PFSK-1 (cell line): ENCODE data around the gene BRME1.

ENCODE experiments used
- POLR2AphosphoS5 ChIP-seq: IDR thresholded peaks from 2 replicates; pipeline ENCODE4 v1.6.1; 2012; ENCODE audit warnings: low read depth, mild to moderate bottlenecking, control low read depth, low read length, moderate library complexity
- SIN3A ChIP-seq: IDR thresholded peaks from 2 replicates; pipeline ENCODE4 v1.6.1; 2012; ENCODE audit warnings: mild to moderate bottlenecking, low read length, moderate library complexity, borderline replicate concordance; ENCODE audit not compliant: insufficient read depth
- TF ChIP-seq, protein P1 (sequence below), 2 experiments: IDR thresholded peaks; 2 replicates each; pipeline versions ENCODE4 v1.6.1 to v1.8.0; 2011 to 2012; ENCODE audit warnings: low read depth in 2 of 2, low read length in 2 of 2, control low read depth in 1 of 2, inconsistent platforms in 1 of 2, mild to moderate bottlenecking in 1 of 2, moderate library complexity in 1 of 2; ENCODE audit not compliant: insufficient read depth in 1 of 2

DNA sequence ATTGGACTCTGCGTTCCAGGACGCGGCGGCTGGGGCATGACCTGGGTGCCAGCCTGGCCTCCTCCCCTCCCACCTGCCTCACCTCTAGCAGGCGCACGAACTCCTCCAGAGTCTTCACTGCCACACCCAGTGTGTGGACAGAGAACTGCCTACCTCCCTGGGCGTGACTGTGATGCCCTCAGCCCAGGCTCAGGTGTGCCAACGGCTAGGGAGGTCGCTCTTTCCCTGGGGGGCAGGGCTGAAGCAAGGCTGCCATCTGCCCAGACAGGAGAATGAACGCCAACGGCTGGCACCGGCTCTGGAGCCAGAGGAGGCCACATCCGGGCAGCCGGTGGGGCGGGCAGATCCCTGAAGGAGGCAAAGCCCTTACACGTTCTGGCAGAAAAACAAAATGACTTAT, 17.6 kb downstream of the BRME1 start:
- TF ChIP-seq, protein P1, sequence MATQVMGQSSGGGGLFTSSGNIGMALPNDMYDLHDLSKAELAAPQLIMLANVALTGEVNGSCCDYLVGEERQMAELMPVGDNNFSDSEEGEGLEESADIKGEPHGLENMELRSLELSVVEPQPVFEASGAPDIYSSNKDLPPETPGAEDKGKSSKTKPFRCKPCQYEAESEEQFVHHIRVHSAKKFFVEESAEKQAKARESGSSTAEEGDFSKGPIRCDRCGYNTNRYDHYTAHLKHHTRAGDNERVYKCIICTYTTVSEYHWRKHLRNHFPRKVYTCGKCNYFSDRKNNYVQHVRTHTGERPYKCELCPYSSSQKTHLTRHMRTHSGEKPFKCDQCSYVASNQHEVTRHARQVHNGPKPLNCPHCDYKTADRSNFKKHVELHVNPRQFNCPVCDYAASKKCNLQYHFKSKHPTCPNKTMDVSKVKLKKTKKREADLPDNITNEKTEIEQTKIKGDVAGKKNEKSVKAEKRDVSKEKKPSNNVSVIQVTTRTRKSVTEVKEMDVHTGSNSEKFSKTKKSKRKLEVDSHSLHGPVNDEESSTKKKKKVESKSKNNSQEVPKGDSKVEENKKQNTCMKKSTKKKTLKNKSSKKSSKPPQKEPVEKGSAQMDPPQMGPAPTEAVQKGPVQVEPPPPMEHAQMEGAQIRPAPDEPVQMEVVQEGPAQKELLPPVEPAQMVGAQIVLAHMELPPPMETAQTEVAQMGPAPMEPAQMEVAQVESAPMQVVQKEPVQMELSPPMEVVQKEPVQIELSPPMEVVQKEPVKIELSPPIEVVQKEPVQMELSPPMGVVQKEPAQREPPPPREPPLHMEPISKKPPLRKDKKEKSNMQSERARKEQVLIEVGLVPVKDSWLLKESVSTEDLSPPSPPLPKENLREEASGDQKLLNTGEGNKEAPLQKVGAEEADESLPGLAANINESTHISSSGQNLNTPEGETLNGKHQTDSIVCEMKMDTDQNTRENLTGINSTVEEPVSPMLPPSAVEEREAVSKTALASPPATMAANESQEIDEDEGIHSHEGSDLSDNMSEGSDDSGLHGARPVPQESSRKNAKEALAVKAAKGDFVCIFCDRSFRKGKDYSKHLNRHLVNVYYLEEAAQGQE (IDR thresholded peaks at IDR 0.05; ENCODE audit: insufficient read depth in 1 of 2, low read depth in 2 of 2, low read length in 2 of 2), result no peak
- TF ChIP-seq SIN3A, result no peak
- TF ChIP-seq POLR2AphosphoS5, result no peak
